B cell (primary cell): ENCODE data around the gene HSD3B2. TPM values are rescaled to one million over a fixed set of nuclear protein-coding genes. Genes with fewer than 3 reads are reported as not detected.

Experiments
- ATAC-seq: fragments of 200-7000 bp; cut with Tn5 transposase; one replicate; pipeline ENCODE4 v1.10.0; 2021; ENCODE audit warnings: low read depth, mild to moderate bottlenecking, moderate number of reproducible peaks, moderate library complexity
- CTCF ChIA-PET: fragments of 350-600 bp; sonication (Branson Sonifier 250); formaldehyde crosslinking; loops from one replicate; lab custom pipeline; 2021; ENCODE audit warnings: antibody characterized with exemption, inconsistent platforms; lab: Charles Lee
- POLR2A ChIA-PET: fragments of 350-600 bp; sonication (Branson Sonifier 250); formaldehyde crosslinking; loops from one replicate; lab custom pipeline; 2021; ENCODE audit warnings: antibody characterized with exemption; lab: Charles Lee
- DNase-seq: peaks from one replicate; pipeline ENCODE4 v3.0.0; 2013
- H2AFZ ChIP-seq: 2 replicates; pipeline ENCODE4 v1.6.1; 2012; ENCODE audit warnings: mild to moderate bottlenecking, low read depth, low read length; ENCODE audit not compliant: insufficient read depth, poor library complexity, severe bottlenecking
- H3K27ac ChIP-seq, 2 donors: 1 replicate in 1 of 2; 2 replicates in 1 of 2; pipeline ENCODE4 v1.5.1; 2012 to 2013; ENCODE audit warnings: low read length in 2 of 2, mild to moderate bottlenecking in 2 of 2, moderate library complexity in 1 of 2
- H3K27me3 ChIP-seq, 4 experiments: fragments of 200-600 bp in 1 of 4; sonication (generic) in 1 of 4; replicated peaks in 1 of 4; 1 replicate in 2 of 4; 2 replicates in 2 of 4; pipeline versions ENCODE4 v1.6.1 to v1.7.0; 2013 to 2016; ENCODE audit warnings: low read length in 3 of 4, mild to moderate bottlenecking in 2 of 4, mixed read lengths in 1 of 4, moderate library complexity in 1 of 4; ENCODE audit not compliant: insufficient read depth in 4 of 4, control insufficient read depth in 3 of 4; ENCODE audit errors: control extremely low read depth in 1 of 4
- H3K36me3 ChIP-seq, 2 experiments: replicated peaks in 1 of 2; 1 replicate in 1 of 2; 2 replicates in 1 of 2; pipeline versions ENCODE4 v1.6.1 to v1.7.1; 2013; ENCODE audit warnings: low read length in 1 of 2; ENCODE audit not compliant: insufficient read depth in 2 of 2, control insufficient read depth in 1 of 2; ENCODE audit errors: control extremely low read depth in 1 of 2, extremely low read depth in 1 of 2
- H3K4me1 ChIP-seq, 2 donors: fragments of 200-600 bp in 1 of 2; sonication (generic) in 1 of 2; 1 replicate in 1 of 2; 2 replicates in 1 of 2; pipeline versions ENCODE4 v1.5.1 to v1.6.1; 2013 to 2017; ENCODE audit warnings: low read length in 2 of 2; ENCODE audit not compliant: control insufficient read depth in 2 of 2, insufficient read depth in 2 of 2
- H3K4me2 ChIP-seq: replicated peaks from 2 replicates; pipeline ENCODE3; 2012; ENCODE audit warnings: mild to moderate bottlenecking, low read depth, low read length; ENCODE audit not compliant: poor library complexity, severe bottlenecking
- H3K4me3 ChIP-seq, 5 experiments: fragments of 200-600 bp in 1 of 5; sonication (generic) in 1 of 5; 1 replicate in 3 of 5; 2 replicates in 2 of 5; pipeline versions ENCODE4 v1.5.1 to v1.7.0; 2011 to 2016; ENCODE audit warnings: low read length in 4 of 5, mild to moderate bottlenecking in 4 of 5, low read depth in 2 of 5, control low read depth in 1 of 5, moderate library complexity in 1 of 5; ENCODE audit not compliant: insufficient read depth in 1 of 5; ENCODE audit errors: control extremely low read depth in 1 of 5, extremely low read depth in 1 of 5
- H3K79me2 ChIP-seq: fragments of 200-600 bp; sonication (generic); one replicate; pipeline ENCODE4 v1.6.0; 2016; ENCODE audit warnings: low read length; ENCODE audit not compliant: control insufficient read depth, insufficient read depth
- H3K9ac ChIP-seq: fragments of 200-600 bp; sonication (generic); 2 replicates; pipeline ENCODE4 v1.6.1; 2017; ENCODE audit warnings: mild to moderate bottlenecking, low read length, moderate library complexity
- H3K9me3 ChIP-seq, 3 donors: one replicate each; pipeline versions ENCODE4 v1.6.1 to v1.7.1; 2013; ENCODE audit warnings: low read length in 2 of 3; ENCODE audit not compliant: control insufficient read depth in 2 of 3, insufficient read depth in 1 of 3; ENCODE audit errors: control extremely low read depth in 1 of 3
- H4K20me1 ChIP-seq: 2 replicates; pipeline ENCODE4 v1.6.0; 2012; ENCODE audit warnings: mild to moderate bottlenecking, low read length; ENCODE audit not compliant: insufficient read depth, control insufficient read depth, poor library complexity, severe bottlenecking
- H3K27ac Mint-ChIP-seq: one replicate; pipeline ENCODE4 v1.8.0; 2021; ENCODE audit warnings: mixed read lengths
- H3K27me3 Mint-ChIP-seq: one replicate; pipeline ENCODE4 v1.8.0; 2021; ENCODE audit warnings: mixed read lengths
- H3K4me1 Mint-ChIP-seq: one replicate; pipeline ENCODE4 v1.8.0; 2021; ENCODE audit warnings: mixed read lengths
- H3K4me3 Mint-ChIP-seq: one replicate; pipeline ENCODE4 v1.8.0; 2021; ENCODE audit warnings: mixed read lengths
- H3K9me3 Mint-ChIP-seq: one replicate; pipeline ENCODE4 v1.8.0; 2022; ENCODE audit warnings: mixed read lengths; ENCODE audit not compliant: insufficient read depth
- EZH2 ChIP-seq: IDR thresholded peaks from 2 replicates; pipeline ENCODE4 v1.6.1; 2012; ENCODE audit warnings: borderline replicate concordance, low read depth, mild to moderate bottlenecking, moderate library complexity, low read length; ENCODE audit not compliant: insufficient read depth, poor library complexity, severe bottlenecking
- WGBS: methylation state at CpG from one replicate; pipeline ENCODE4 v1.1.5; 2013; ENCODE audit warnings: missing lambda C conversion rate; ENCODE audit not compliant: insufficient coverage; 5-methylcytosine and 5-hydroxymethylcytosine counted together
- intact Hi-C: fragments of 100-400 bp; cut with micrococcal nuclease; formaldehyde crosslinking; loops from one replicate; pipeline ENCODE4 v1.10.0; 2022
- polyA plus RNA-seq: library from polyadenylated mRNA; depleted of rRNA; stranded (reverse); fragments of >200 nt; gene quantifications from 2 replicates; pipeline ENCODE4 v1.2.3, GENCODE V29; 2012
- total RNA-seq, 2 donors: library from RNA; stranded (reverse); fragments of 120-200 nt in 1 of 2; gene quantifications; 1 replicate in 1 of 2; 2 replicates in 1 of 2; pipeline versions ENCODE4 v1.2.3 to v1.2.4, GENCODE V29; 2013 to 2022
- TF ChIP-seq, protein P1 (sequence below): fragments of 200-600 bp; IDR thresholded peaks from one replicate; pipeline ENCODE4 v1.8.0; 2022; ENCODE audit warnings: antibody characterized with exemption, mild to moderate bottlenecking

HSD3B2 gene
- total and polyA plus RNA-seq, 2 donors (not counting 1 experiment from before 2014, with no cell fraction given): not detected

DNA sequence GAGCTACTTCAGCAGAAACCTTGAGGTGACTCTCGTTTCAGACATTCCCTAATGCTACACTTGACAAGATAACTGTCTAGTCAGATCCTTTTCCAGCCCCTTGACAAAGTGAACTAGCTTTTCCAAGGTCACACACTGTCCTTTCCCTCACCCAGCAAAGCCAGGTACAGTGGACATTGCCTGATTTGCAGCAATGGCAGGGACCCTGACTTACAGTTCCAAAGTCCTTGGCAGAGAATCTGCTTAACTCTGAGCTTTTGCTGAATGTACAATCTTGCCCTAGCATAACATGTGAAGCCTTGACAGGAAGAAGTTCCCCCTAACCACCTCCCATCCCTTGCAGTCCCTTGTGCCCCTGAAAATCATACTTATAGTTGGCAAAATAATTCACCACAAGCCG is 37.1 kb downstream of the HSD3B2 start:
- intact Hi-C loops: no loop called here

DNA sequence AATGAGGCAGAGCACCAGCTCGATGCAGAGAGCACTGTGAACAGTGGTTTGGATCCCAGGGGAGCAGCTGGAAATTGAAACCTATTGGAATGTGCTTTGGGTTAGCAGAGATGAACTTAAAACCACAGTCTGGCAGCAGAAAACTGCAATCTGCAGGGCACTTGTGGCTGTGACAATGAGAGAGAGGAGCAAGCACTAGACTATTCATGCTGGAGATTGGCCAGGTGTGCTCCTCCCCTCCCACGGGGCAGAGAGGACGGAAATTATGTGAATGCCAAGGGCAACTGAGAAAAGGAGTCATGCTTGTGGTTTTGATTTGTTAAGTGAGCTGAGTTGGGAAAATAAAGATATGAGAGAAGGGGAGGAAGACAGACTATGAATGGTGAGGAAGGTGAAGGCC is 38.1 kb downstream of the HSD3B2 start:
- H3K4me3 Mint-ChIP-seq: no peak overlapping the region
- H3K27ac ChIP-seq: no peak overlapping the region
- ChIA-PET CTCF (no interaction called here), POLR2A (no interaction called here)
- H3K4me1 ChIP-seq: no peaks in the 10 kb centered on the region
- no peak overlapping the region for H3K4me3 ChIP-seq
- H3K9me3 ChIP-seq: no peaks in the 10 kb centered on the region
- ATAC-seq: no peak
- no peak overlapping the region for H3K4me2 ChIP-seq
- intact Hi-C loops: no loop called here
- H2AFZ ChIP-seq: no peak overlapping the region
- no peaks in the 10 kb centered on the region for H3K4me1 Mint-ChIP-seq
- H3K79me2 ChIP-seq: no peaks in the 10 kb centered on the region
- H3K27me3 ChIP-seq: peaks cover 0 to 2% (median 0%) of the 10 kb centered on the region in 4 experiments
- no peaks in the 10 kb centered on the region for H3K36me3 ChIP-seq
- no peak overlapping the region for H3K9ac ChIP-seq
- TF ChIP-seq, protein P1, sequence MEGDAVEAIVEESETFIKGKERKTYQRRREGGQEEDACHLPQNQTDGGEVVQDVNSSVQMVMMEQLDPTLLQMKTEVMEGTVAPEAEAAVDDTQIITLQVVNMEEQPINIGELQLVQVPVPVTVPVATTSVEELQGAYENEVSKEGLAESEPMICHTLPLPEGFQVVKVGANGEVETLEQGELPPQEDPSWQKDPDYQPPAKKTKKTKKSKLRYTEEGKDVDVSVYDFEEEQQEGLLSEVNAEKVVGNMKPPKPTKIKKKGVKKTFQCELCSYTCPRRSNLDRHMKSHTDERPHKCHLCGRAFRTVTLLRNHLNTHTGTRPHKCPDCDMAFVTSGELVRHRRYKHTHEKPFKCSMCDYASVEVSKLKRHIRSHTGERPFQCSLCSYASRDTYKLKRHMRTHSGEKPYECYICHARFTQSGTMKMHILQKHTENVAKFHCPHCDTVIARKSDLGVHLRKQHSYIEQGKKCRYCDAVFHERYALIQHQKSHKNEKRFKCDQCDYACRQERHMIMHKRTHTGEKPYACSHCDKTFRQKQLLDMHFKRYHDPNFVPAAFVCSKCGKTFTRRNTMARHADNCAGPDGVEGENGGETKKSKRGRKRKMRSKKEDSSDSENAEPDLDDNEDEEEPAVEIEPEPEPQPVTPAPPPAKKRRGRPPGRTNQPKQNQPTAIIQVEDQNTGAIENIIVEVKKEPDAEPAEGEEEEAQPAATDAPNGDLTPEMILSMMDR: no peak
- no peak for TF ChIP-seq EZH2
- H3K9me3 Mint-ChIP-seq: no peaks in the 10 kb centered on the region
- WGBS: 60% methylated on average over 1 of the region's 3 CpGs
- no peaks in the 10 kb centered on the region for H4K20me1 ChIP-seq
- no peak for DNase-seq
- no peak overlapping the region for H3K27ac Mint-ChIP-seq
- peaks cover 6% of the 10 kb centered on the region for H3K27me3 Mint-ChIP-seq

More for the DNA sequence above, 37.1 kb downstream of the HSD3B2 start:
- Histone ChIP-seq H3K9me3 (no peaks in the 10 kb centered on the region), H3K4me1 (no peaks in the 10 kb centered on the region), H3K4me2 (no peak overlapping the region), H4K20me1 (no peaks in the 10 kb centered on the region), H3K27me3 (no peaks in the 10 kb centered on the region), H3K4me3 (no peak overlapping the region), H3K79me2 (no peaks in the 10 kb centered on the region), H3K36me3 (no peaks in the 10 kb centered on the region), H2AFZ (no peak overlapping the region), H3K9ac (no peak overlapping the region), H3K27ac (no peak overlapping the region)
- no peak overlapping the region for H3K27ac Mint-ChIP-seq
- ChIA-PET CTCF (interaction anchor here (0.7 kb wide), 1 partner anchor 223 kb away, joined by 3 read pairs; no protein-coding TSS in a partner anchor), POLR2A (no interaction called here)
- H3K27me3 Mint-ChIP-seq: peaks cover 6% of the 10 kb centered on the region
- no peaks in the 10 kb centered on the region for H3K9me3 Mint-ChIP-seq
- no peak overlapping the region for H3K4me3 Mint-ChIP-seq
- no peaks in the 10 kb centered on the region for H3K4me1 Mint-ChIP-seq
- ATAC-seq (no peak), DNase-seq (no peak)
- TF ChIP-seq EZH2: no peak
- TF ChIP-seq, protein P1: no peak
- WGBS: 80% methylated on average over 1 of the region's 2 CpGs
